ENCODE measurements around the gene FIGNL2.

DNA sequence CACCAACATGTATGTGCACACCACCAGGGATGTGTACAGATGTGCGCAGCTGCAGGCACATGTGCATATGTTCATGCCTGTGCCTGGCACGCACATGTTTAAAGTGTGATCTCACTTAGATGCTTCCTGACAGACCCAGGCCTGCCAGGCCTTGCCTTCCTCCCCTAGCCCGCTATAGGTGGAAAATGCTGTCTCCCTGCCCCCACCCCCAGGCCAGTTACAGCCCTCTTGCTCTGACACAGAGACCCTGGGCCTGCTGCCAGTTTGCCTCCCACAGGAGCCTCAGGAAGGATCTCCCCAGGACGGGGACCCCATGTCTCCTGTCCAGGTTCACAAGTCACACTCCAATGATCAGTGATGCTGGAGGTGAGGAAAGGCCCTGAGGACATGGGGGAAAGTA, 21.6 kb downstream of the FIGNL2 start:
- TF ChIP-seq, protein P1, sequence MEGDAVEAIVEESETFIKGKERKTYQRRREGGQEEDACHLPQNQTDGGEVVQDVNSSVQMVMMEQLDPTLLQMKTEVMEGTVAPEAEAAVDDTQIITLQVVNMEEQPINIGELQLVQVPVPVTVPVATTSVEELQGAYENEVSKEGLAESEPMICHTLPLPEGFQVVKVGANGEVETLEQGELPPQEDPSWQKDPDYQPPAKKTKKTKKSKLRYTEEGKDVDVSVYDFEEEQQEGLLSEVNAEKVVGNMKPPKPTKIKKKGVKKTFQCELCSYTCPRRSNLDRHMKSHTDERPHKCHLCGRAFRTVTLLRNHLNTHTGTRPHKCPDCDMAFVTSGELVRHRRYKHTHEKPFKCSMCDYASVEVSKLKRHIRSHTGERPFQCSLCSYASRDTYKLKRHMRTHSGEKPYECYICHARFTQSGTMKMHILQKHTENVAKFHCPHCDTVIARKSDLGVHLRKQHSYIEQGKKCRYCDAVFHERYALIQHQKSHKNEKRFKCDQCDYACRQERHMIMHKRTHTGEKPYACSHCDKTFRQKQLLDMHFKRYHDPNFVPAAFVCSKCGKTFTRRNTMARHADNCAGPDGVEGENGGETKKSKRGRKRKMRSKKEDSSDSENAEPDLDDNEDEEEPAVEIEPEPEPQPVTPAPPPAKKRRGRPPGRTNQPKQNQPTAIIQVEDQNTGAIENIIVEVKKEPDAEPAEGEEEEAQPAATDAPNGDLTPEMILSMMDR (IDR thresholded peaks at IDR 0.05; ENCODE audit: low read depth, low read length): no peak
- no peak for TF ChIP-seq EZH2phosphoT487 (IDR thresholded peaks at IDR 0.05; ENCODE audit: low read depth)
